HepG2 (cell line): ENCODE data around the gene IGFL2. TPM values are rescaled to one million over a fixed set of nuclear protein-coding genes. Genes with fewer than 3 reads are reported as not detected.
A peak's percentile ranks its signal among the peaks of the same experiment; 100 is the strongest.
"Not testable (repeated sequence)": the region's sequence is repeated elsewhere in the genome, so short reads cannot be mapped to it uniquely, and the experiment has no call there.

Experiments used
- ATAC-seq: fragments of 200-7000 bp; cut with Tn5 transposase; 3 replicates; pipeline ENCODE4 v1.9.1; 2020; ENCODE audit warnings: mild to moderate bottlenecking, moderate library complexity
- BruUV-seq: library from RNA; stranded (reverse); fragments of 400-500 nt; replicated peaks from 2 replicates; lab custom pipeline; 2021; lab: Mats Ljungman, UMichigan
- CTCF ChIA-PET: fragments of 300-600 bp; formaldehyde crosslinking; extraction: SDS; loops from one replicate; lab custom pipeline; 2021; ENCODE audit warnings: low total read pairs, inconsistent platforms, low intra/inter-chr PET ratio; lab: Yijun Ruan, JAX
- POLR2A ChIA-PET: fragments of 350-600 bp; sonication (Branson Sonifier 250); formaldehyde crosslinking; loops from one replicate; lab custom pipeline; 2020; ENCODE audit warnings: antibody characterized with exemption, inconsistent platforms; lab: Yijun Ruan, JAX
- DNase-seq: peaks from one replicate; pipeline ENCODE4 v3.0.0-alpha.2; 2015; ENCODE audit warnings: low spot score
- FAIRE-seq: peaks from 3 replicates; lab custom pipeline; 2011; peaks lifted over from hg19 to GRCh38; lab: Jason Lieb, UNC
- H2AFZ ChIP-seq: one replicate; pipeline ENCODE4 v1.6.1; 2011; ENCODE audit warnings: low read length, inconsistent platforms
- H3K27ac ChIP-seq: fragments of 300-600 bp; 3 replicates; pipeline ENCODE4 v1.8.0; 2011; ENCODE audit warnings: mixed run types, mild to moderate bottlenecking, mixed read lengths, low read length, inconsistent platforms; ENCODE audit not compliant: insufficient read depth; ENCODE audit errors: extremely low read length
- H3K27me3 ChIP-seq, 2 experiments: fragments of 200-600 bp in 1 of 2; 2 replicates in 1 of 2; 3 replicates in 1 of 2; pipeline versions ENCODE4 v1.6.0 to v1.8.0; 2011; ENCODE audit warnings: low read length in 2 of 2, mild to moderate bottlenecking in 2 of 2, moderate library complexity in 2 of 2, inconsistent platforms in 1 of 2; ENCODE audit not compliant: insufficient read depth in 2 of 2, control insufficient read depth in 1 of 2
- H3K36me3 ChIP-seq, 2 experiments: fragments of 200-600 bp in 1 of 2; replicated peaks in 1 of 2; 2 replicates in 1 of 2; 3 replicates in 1 of 2; pipeline versions ENCODE4 v1.5.1 to v1.8.0; 2011; ENCODE audit warnings: low read length in 2 of 2, inconsistent platforms in 1 of 2; ENCODE audit not compliant: insufficient read depth in 2 of 2, control insufficient read depth in 1 of 2
- H3K4me1 ChIP-seq: 2 replicates; pipeline ENCODE4 v1.5.1; 2012; ENCODE audit warnings: low read length, inconsistent platforms; ENCODE audit not compliant: insufficient read depth
- H3K4me2 ChIP-seq: 2 replicates; pipeline ENCODE4 v1.6.0; 2011; ENCODE audit warnings: low read depth, low read length, inconsistent platforms
- H3K4me3 ChIP-seq, 3 experiments: fragments of 200-600 bp in 1 of 3; sonication (generic), shearing (Covaris generic) in 1 of 3; replicated peaks in 1 of 3; 2 replicates each; pipeline ENCODE4 v1.5.1; 2011 to 2016; ENCODE audit warnings: low read length in 3 of 3, inconsistent platforms in 2 of 3, low read depth in 2 of 3, mild to moderate bottlenecking in 2 of 3, control low read depth in 1 of 3, mixed read lengths in 1 of 3; ENCODE audit not compliant: insufficient read depth in 1 of 3
- H3K79me2 ChIP-seq: one replicate; pipeline ENCODE4 v1.6.1; 2011; ENCODE audit warnings: low read length, inconsistent platforms; ENCODE audit not compliant: insufficient read depth
- H3K9ac ChIP-seq: 2 replicates; pipeline ENCODE4 v1.6.0; 2011; ENCODE audit warnings: mild to moderate bottlenecking, low read depth, low read length, inconsistent platforms; ENCODE audit not compliant: insufficient read depth
- H3K9me3 ChIP-seq: 2 replicates; pipeline ENCODE4 v1.5.1; 2012; ENCODE audit warnings: mild to moderate bottlenecking, low read length
- H4K20me1 ChIP-seq: 2 replicates; pipeline ENCODE4 v1.6.0; 2011; ENCODE audit warnings: inconsistent platforms, mild to moderate bottlenecking, low read length, moderate library complexity; ENCODE audit not compliant: insufficient read depth
- AKAP8 ChIP-seq: sonication (generic); formaldehyde crosslinking; IDR thresholded peaks from 2 replicates; pipeline ENCODE4 v1.5.1; 2020; ENCODE audit warnings: mild to moderate bottlenecking, missing genetic modification reagents
- DNMT3B ChIP-seq: conservative IDR thresholded peaks from 2 replicates; pipeline ENCODE4 v1.6.1; 2016; ENCODE audit warnings: missing biosample characterization, control low read depth
- ERF ChIP-seq: IDR thresholded peaks from 2 replicates; pipeline ENCODE4 v1.6.1; 2018; ENCODE audit warnings: missing biosample characterization, missing genetic modification reagents
- JUNB ChIP-seq: sonication (generic); formaldehyde crosslinking; IDR thresholded peaks from 2 replicates; pipeline ENCODE4 v1.8.0; 2022; ENCODE audit warnings: missing genetic modification reagents, mild to moderate bottlenecking, borderline replicate concordance
- JUND ChIP-seq: sonication (generic); formaldehyde crosslinking; IDR thresholded peaks from 2 replicates; pipeline ENCODE4 v1.8.0; 2022; ENCODE audit warnings: mild to moderate bottlenecking, missing genetic modification reagents
- KLF16 ChIP-seq, 2 experiments: sonication (generic) in 1 of 2; formaldehyde crosslinking in 1 of 2; IDR thresholded peaks; 2 replicates each; pipeline versions ENCODE4 v1.6.1 to v1.8.0; 2016 to 2023; ENCODE audit warnings: missing genetic modification reagents in 2 of 2, missing compliant biosample characterization in 1 of 2
- MED1 ChIP-seq: sonication (generic); formaldehyde crosslinking; IDR thresholded peaks from 2 replicates; pipeline ENCODE4 v1.4.0; 2020; ENCODE audit warnings: missing genetic modification reagents
- REL ChIP-seq: sonication (generic); formaldehyde crosslinking; conservative IDR thresholded peaks from 2 replicates; pipeline ENCODE4 v1.8.0; 2022; ENCODE audit warnings: mild to moderate bottlenecking, missing genetic modification reagents, moderate library complexity
- SP4 ChIP-seq: sonication (generic); formaldehyde crosslinking; IDR thresholded peaks from 2 replicates; pipeline ENCODE4 v1.8.1; 2023; ENCODE audit warnings: mild to moderate bottlenecking, missing genetic modification reagents
- WGBS: methylation state at CpG from one replicate; pipeline ENCODE4 v1.1.6; 2017; ENCODE audit warnings: low lambda C conversion rate; 5-methylcytosine and 5-hydroxymethylcytosine counted together
- in situ Hi-C: cut with HindIII; loops from 2 replicates; pipeline ENCODE4 v1.10.0; 2017; ENCODE audit warnings: low pct_unique_long_range_greater_than_20kb; ENCODE audit not compliant: extremely low pct_ligation_motif_present
- intact Hi-C: fragments of 100-400 bp; cut with micrococcal nuclease; formaldehyde crosslinking; loops from one replicate; pipeline ENCODE4 v1.10.0; 2022; ENCODE audit not compliant: unreplicated experiment
- polyA plus RNA-seq, 8 experiments: library from polyadenylated mRNA; depleted of rRNA in 3 of 8; stranded (reverse) in 7 of 8; unstranded in 1 of 8; fragments of >200 nt; fragmentation: Illumina TruSeq in 4 of 8; extraction: Trizol in 4 of 8; gene quantifications; 2 replicates each; pipeline versions ENCODE4 v1.2.1 to v1.2.3, GENCODE V29; 2011 to 2016; ENCODE audit warnings: low read depth in 4 of 8, missing spikeins in 1 of 8, mixed read lengths in 1 of 8; ENCODE audit not compliant: insufficient read depth in 1 of 8
- total RNA-seq, 5 experiments: library from RNA; depleted of rRNA; stranded (reverse); fragments of >200 nt; fragmentation: Illumina TruSeq; extraction: Trizol; gene quantifications; 2 replicates each; pipeline ENCODE4 v1.2.3, GENCODE V29; 2016; ENCODE audit warnings: low read depth in 1 of 5
- TF ChIP-seq, protein P1 (sequence below): sonication (generic); formaldehyde crosslinking; IDR thresholded peaks from 2 replicates; pipeline ENCODE4 v1.8.0; 2022; ENCODE audit warnings: mild to moderate bottlenecking, missing genetic modification reagents; ENCODE audit not compliant: insufficient replicate concordance
- TF ChIP-seq, protein P2 (sequence below): sonication (generic); formaldehyde crosslinking; IDR thresholded peaks from 2 replicates; pipeline ENCODE4 v1.4.0; 2020; ENCODE audit warnings: missing genetic modification reagents, borderline replicate concordance

The IGFL2 gene
- total and polyA plus RNA-seq, 2 of the 13 experiments (the other 11 are each of a cell fraction or from before 2014, with no cell fraction given), result not detected

DNA sequence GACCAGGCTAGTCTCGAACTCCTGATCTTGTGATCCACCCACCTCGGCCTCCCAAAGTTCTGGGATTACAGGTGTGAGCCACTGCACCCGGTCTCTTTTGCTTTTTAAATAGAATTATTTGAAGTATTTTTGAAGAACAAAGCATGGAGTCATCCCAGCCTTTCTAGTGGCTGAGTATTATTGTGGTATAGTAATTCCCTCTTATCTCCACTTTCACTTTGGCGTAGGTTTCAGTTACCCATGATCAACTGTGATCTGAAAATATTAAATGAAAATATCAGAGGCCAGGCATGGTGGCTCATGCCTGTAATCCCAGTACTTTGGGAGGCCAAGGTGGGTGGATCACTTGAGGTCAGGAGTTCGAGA is 44.6 kb downstream of the IGFL2 start:
- H2AFZ ChIP-seq, intact Hi-C loops, BruUV-seq, FAIRE-seq: not testable (repeated sequence)
- in situ Hi-C loops, result loop anchor here (5.0 kb wide), 2 partner anchors 110 to 170 kb away; partner anchors contain the start of gene PGLYRP1
- 0 out of 4 replicates have a peak, but pooled peaks of 1 of the 2 experiments have one; percentile 13 for TF ChIP-seq KLF16 (CRISPR knock-in tag; IDR thresholded peaks at IDR 0.05)
- TF ChIP-seq, all 625 proteins: peak for 1; not testable (repeated sequence) for 624
- H3K4me1 ChIP-seq, result peaks cover 44% of the 10 kb centered on the region
- H3K36me3 ChIP-seq, H3K27me3 ChIP-seq, H4K20me1 ChIP-seq, H3K27ac ChIP-seq, H3K4me3 ChIP-seq, CTCF ChIA-PET, H3K4me2 ChIP-seq, H3K79me2 ChIP-seq, DNase-seq, H3K9ac ChIP-seq, ATAC-seq, POLR2A ChIA-PET, H3K9me3 ChIP-seq: not testable (repeated sequence)
- 49% methylated on average over 5 of the region's 5 CpGs for WGBS

DNA sequence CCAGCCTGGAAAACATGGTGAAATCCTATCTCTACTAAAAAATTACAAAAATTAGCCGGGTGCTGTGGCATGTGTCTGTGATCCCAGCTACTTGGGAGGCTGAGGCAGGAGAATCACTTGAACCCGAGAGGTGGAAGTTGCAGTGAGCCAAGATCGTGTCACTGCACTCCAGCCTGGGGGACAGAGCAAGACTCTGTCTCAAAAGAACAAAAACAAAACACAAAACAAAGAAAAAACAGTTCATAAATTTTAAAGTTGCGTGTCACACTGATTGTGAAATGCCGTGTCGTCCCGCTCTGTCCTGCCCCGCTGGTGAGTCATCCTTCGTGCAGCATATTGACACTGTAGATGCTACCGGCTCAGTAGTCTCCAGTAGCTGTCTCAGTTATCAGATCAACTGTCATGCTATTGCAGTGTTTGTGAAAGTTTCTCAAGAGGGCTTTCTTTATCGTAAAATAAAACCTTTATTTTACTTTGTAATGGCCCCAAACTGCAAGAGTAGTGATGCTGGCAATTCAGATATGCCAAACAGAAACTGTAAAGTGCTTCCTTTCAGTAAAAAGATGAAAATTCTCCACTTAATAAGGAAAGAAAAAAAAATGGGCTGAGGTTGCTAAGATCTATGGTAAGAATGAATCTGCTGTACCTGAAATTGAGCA is 45.1 kb downstream of the IGFL2 start:
- no peak overlapping the region for H3K4me3 ChIP-seq
- POLR2A ChIA-PET, result no interaction called here
- H3K9ac ChIP-seq, result 0 out of 2 replicates have a peak overlapping the region, but pooled peaks have one; percentile 12
- H4K20me1 ChIP-seq, result peaks cover 3% of the 10 kb centered on the region; the same call in 1 of the 2 replicates
- peak; percentile 87 for DNase-seq
- peak overlapping the region; percentile 38 for H3K4me2 ChIP-seq
- H3K27ac ChIP-seq, result no peak overlapping the region
- no peaks in the 10 kb centered on the region for H3K36me3 ChIP-seq
- CTCF ChIA-PET, result no interaction called here
- no peaks in the 10 kb centered on the region for H3K9me3 ChIP-seq
- peaks cover 44% of the 10 kb centered on the region for H3K4me1 ChIP-seq
- intact Hi-C loops, result no loop called here
- peak; percentile 91 for FAIRE-seq
- no peak overlapping the region for H2AFZ ChIP-seq
- no peaks in the 10 kb centered on the region for H3K79me2 ChIP-seq
- peaks cover 0 to 6% of the 10 kb centered on the region in 2 experiments; a peak in 2 of 5 replicates for H3K27me3 ChIP-seq
- peak; percentile 94 for ATAC-seq
- 0% methylated on average over 11 of the region's 11 CpGs for WGBS
- BruUV-seq, result no TSS peak
- in situ Hi-C loops, result loop anchor here (5.0 kb wide), 2 partner anchors 111 to 171 kb away; partner anchors contain the start of gene PGLYRP1
- TF ChIP-seq MED1 (CRISPR knock-in tag) (peak; percentile 50; the same call in 1 of the 2 replicates), SP4 (CRISPR knock-in tag) (no peak), REL (CRISPR knock-in tag) (no peak), ERF (peak; percentile 50; the same call in 1 of the 2 replicates), JUND (CRISPR knock-in tag) (peak; percentile 96), AKAP8 (CRISPR knock-in tag) (no peak), DNMT3B (CRISPR knock-in tag) (no peak), JUNB (CRISPR knock-in tag) (peak; percentile 84)
- TF ChIP-seq, protein P1, sequence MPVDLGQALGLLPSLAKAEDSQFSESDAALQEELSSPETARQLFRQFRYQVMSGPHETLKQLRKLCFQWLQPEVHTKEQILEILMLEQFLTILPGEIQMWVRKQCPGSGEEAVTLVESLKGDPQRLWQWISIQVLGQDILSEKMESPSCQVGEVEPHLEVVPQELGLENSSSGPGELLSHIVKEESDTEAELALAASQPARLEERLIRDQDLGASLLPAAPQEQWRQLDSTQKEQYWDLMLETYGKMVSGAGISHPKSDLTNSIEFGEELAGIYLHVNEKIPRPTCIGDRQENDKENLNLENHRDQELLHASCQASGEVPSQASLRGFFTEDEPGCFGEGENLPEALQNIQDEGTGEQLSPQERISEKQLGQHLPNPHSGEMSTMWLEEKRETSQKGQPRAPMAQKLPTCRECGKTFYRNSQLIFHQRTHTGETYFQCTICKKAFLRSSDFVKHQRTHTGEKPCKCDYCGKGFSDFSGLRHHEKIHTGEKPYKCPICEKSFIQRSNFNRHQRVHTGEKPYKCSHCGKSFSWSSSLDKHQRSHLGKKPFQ (CRISPR knock-in tag), result no peak
- TF ChIP-seq, protein P2, sequence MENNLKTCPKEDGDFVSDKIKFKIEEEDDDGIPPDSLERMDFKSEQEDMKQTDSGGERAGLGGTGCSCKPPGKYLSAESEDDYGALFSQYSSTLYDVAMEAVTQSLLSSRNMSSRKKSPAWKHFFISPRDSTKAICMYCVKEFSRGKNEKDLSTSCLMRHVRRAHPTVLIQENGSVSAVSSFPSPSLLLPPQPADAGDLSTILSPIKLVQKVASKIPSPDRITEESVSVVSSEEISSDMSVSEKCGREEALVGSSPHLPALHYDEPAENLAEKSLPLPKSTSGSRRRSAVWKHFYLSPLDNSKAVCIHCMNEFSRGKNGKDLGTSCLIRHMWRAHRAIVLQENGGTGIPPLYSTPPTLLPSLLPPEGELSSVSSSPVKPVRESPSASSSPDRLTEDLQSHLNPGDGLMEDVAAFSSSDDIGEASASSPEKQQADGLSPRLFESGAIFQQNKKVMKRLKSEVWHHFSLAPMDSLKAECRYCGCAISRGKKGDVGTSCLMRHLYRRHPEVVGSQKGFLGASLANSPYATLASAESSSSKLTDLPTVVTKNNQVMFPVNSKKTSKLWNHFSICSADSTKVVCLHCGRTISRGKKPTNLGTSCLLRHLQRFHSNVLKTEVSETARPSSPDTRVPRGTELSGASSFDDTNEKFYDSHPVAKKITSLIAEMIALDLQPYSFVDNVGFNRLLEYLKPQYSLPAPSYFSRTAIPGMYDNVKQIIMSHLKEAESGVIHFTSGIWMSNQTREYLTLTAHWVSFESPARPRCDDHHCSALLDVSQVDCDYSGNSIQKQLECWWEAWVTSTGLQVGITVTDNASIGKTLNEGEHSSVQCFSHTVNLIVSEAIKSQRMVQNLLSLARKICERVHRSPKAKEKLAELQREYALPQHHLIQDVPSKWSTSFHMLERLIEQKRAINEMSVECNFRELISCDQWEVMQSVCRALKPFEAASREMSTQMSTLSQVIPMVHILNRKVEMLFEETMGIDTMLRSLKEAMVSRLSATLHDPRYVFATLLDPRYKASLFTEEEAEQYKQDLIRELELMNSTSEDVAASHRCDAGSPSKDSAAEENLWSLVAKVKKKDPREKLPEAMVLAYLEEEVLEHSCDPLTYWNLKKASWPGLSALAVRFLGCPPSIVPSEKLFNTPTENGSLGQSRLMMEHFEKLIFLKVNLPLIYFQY (CRISPR knock-in tag), result peak; percentile 47; the same call in 1 of the 2 replicates
